GM23248 (cell line): Measurements from ENCODE around the gene GALNT7.

Source experiments
- EZH2 ChIP-seq: fragments of 200-600 bp; sonication (generic); IDR thresholded peaks from 2 replicates; pipeline ENCODE4 v1.6.1; 2018; ENCODE audit warnings: antibody characterized with exemption, mild to moderate bottlenecking; ENCODE audit not compliant: insufficient read depth, poor library complexity, severe bottlenecking
- EZH2phosphoT487 ChIP-seq: fragments of 200-600 bp; sonication (generic); IDR thresholded peaks from 2 replicates; pipeline ENCODE4 v1.6.1; 2018; ENCODE audit warnings: antibody characterized with exemption, moderate library complexity, mild to moderate bottlenecking, low read depth; ENCODE audit not compliant: insufficient read depth

GRCh38 chr4:173185847-173186510, 17.4 kb downstream of the GALNT7 start:
- TF ChIP-seq EZH2 (no peak), EZH2phosphoT487 (no peak)
